ENCODE data around the gene NPLOC4. TPM values are rescaled to one million over a fixed set of nuclear protein-coding genes. Genes with fewer than 3 reads are reported as not detected.
A peak's percentile ranks its signal among the peaks of the same experiment; 100 is the strongest.

The NPLOC4 gene
- total and polyA plus RNA-seq, 9 of the 15 experiments (the other 6 are each of a cell fraction or from before 2014, with no cell fraction given) = 1.5 to 116 (median 64.5) TPM

GRCh38 chr17:81517009-81517338 lies 119.9 kb downstream of the NPLOC4 start:
- Histone ChIP-seq H3K79me2 (ENCODE audit: control insufficient read depth, insufficient read depth, low read length) (peaks cover 7% of the 10 kb centered on the region), H3K9ac (ENCODE audit: insufficient read depth in 1 of 2, low read depth in 2 of 2, low read length in 2 of 2) (peak overlapping the region in 1 of 2 experiments; percentile 74; a peak in 2 of 4 replicates)
- no peak for TF ChIP-seq NR2F6 (CRISPR knock-in tag; IDR thresholded peaks at IDR 0.05)
- no peak for TF ChIP-seq POLR2H (tag; IDR thresholded peaks at IDR 0.05; ENCODE audit: low read depth)
- 0 out of 2 replicates have a peak, but pooled peaks have one; percentile 3 for TF ChIP-seq POLR2G (IDR thresholded peaks at IDR 0.05; ENCODE audit: low read depth, low read length)
- no peak for TF ChIP-seq ZNF511 (CRISPR knock-in tag; IDR thresholded peaks at IDR 0.05)
- no peak for TF ChIP-seq ZNF655 (CRISPR knock-in tag; IDR thresholded peaks at IDR 0.05)
- no peak for TF ChIP-seq GTF2B (IDR thresholded peaks at IDR 0.05; ENCODE audit: extremely low read depth, insufficient read length)

More at GRCh38 chr17:81517009-81517338, 119.9 kb downstream of the NPLOC4 start:
- no peak for DNase-seq (ENCODE audit: extremely low read depth in 1 of 4, low spot score in 3 of 4)
- Histone ChIP-seq H3K27ac (ENCODE audit: extremely low read depth, low read depth, low read length) (no peak overlapping the region), H3K4me1 (replicated peaks in 1 of 2; ENCODE audit: control insufficient read depth in 2 of 2, insufficient read depth in 2 of 2, low read length in 2 of 2) (peaks cover 12 to 71% of the 10 kb centered on the region in 2 experiments; a peak in 4 of 5 replicates), H3K9me1 (ENCODE audit: control insufficient read depth, insufficient read depth, low read length) (no peaks in the 10 kb centered on the region), H3K4me3 (no peak overlapping the region), H3K36me3 (ENCODE audit: control insufficient read depth, insufficient read depth, low read length) (peaks cover 4% of the 10 kb centered on the region; the same call in 1 of the 3 replicates), H4K20me1 (replicated peaks; ENCODE audit: control insufficient read depth, insufficient read depth, low read length) (peaks cover 3% of the 10 kb centered on the region), H3K9me3 (replicated peaks; ENCODE audit: control insufficient read depth, insufficient read depth, low read depth, low read length) (no peaks in the 10 kb centered on the region), H3K27me3 (ENCODE audit: control insufficient read depth in 2 of 2, insufficient read depth in 2 of 2, low read length in 2 of 2) (no peaks in the 10 kb centered on the region), H3K4me2 (ENCODE audit: insufficient read depth, low read length) (no peak overlapping the region), H2AFZ (ENCODE audit: low read depth, low read length) (no peak overlapping the region)
- ChIA-PET CTCF (ENCODE audit: low intra/inter-chr PET ratio) (no interaction called here), POLR2A (no interaction called here)
- ATAC-seq = no peak
- no peak for FAIRE-seq
- BruUV-seq (replicated peaks) = no TSS peak
- intact Hi-C loops (cut with micrococcal nuclease) (no loop called here), in situ Hi-C loops (cut with MboI) (no loop called here)
- WGBS (ENCODE audit: insufficient coverage, low coverage, missing lambda C conversion rate) = 65% methylated on average over 7 of the region's 9 CpGs

Data from K562 (cell line).